K562 (cell line): ENCODE data around the gene RHBDD1. TPM values are rescaled to one million over a fixed set of nuclear protein-coding genes. Genes with fewer than 3 reads are reported as not detected.

ENCODE experiments used
- ZBTB40 ChIP-seq, 2 experiments: fragments of 450-650 bp in 1 of 2; sonication (generic) in 1 of 2; formaldehyde crosslinking in 1 of 2; IDR thresholded peaks; 2 replicates each; pipeline versions ENCODE4 v1.7.1 to v1.9.0; 2016 to 2022; ENCODE audit warnings: inconsistent platforms in 1 of 2, mild to moderate bottlenecking in 1 of 2, missing genetic modification reagents in 1 of 2
- ZC3H4 ChIP-seq: sonication (generic); formaldehyde crosslinking; IDR thresholded peaks from 2 replicates; pipeline ENCODE4 v1.9.0; 2021; ENCODE audit warnings: missing genetic modification reagents, borderline replicate concordance
- polyA plus RNA-seq, 8 experiments: library from polyadenylated mRNA; depleted of rRNA in 4 of 8; stranded (reverse) in 5 of 8; unstranded in 3 of 8; fragments of >200 nt; fragmentation: Nextera tagmentation in 2 of 8; fragmentation: Illumina TruSeq in 1 of 8; extraction: Ambion mirVana in 2 of 8; extraction: Trizol in 1 of 8; gene quantifications; 2 replicates each; pipeline versions ENCODE4 v1.2.1 to v1.2.3, GENCODE V29; 2011 to 2014; ENCODE audit warnings: inconsistent platforms in 1 of 8, missing spikeins in 1 of 8
- total RNA-seq, 7 experiments: library from RNA; depleted of rRNA in 6 of 7; stranded (reverse); fragments of >200 nt in 6 of 7; fragmentation: Illumina TruSeq in 2 of 7; extraction: Trizol in 2 of 7; gene quantifications; 2 replicates each; pipeline versions ENCODE4 v1.2.1 to v1.2.3, GENCODE V29; 2011 to 2021; ENCODE audit warnings: low replicate concordance in 1 of 7

RHBDD1 gene
- total and polyA plus RNA-seq, 9 of the 15 experiments (the other 6 are each of a cell fraction or from before 2014, with no cell fraction given): 4.8 to 34.8 (median 15.6) TPM

GRCh38 chr2:226884166-226884565 is 48.3 kb downstream of the RHBDD1 start (continued):
- TF ChIP-seq ZBTB40 (IDR thresholded peaks at IDR 0.05) (no peak), ZBTB40 (CRISPR knock-in tag; IDR thresholded peaks at IDR 0.05) (no peak), ZC3H4 (CRISPR knock-in tag) (no peak)
